LoVo (cell line): ENCODE measurements around the gene TNFAIP8L3.
A peak's percentile ranks its signal among the peaks of the same experiment; 100 is the strongest.
"Not testable (repeated sequence)": the region's sequence is repeated elsewhere in the genome, so short reads cannot be mapped to it uniquely, and the experiment has no call there.

Source experiments
- DNase-seq: peaks from one replicate; pipeline ENCODE4 v3.0.0-alpha.2; 2016; ENCODE audit warnings: low spot score

The TNFAIP8L3 gene

DNA sequence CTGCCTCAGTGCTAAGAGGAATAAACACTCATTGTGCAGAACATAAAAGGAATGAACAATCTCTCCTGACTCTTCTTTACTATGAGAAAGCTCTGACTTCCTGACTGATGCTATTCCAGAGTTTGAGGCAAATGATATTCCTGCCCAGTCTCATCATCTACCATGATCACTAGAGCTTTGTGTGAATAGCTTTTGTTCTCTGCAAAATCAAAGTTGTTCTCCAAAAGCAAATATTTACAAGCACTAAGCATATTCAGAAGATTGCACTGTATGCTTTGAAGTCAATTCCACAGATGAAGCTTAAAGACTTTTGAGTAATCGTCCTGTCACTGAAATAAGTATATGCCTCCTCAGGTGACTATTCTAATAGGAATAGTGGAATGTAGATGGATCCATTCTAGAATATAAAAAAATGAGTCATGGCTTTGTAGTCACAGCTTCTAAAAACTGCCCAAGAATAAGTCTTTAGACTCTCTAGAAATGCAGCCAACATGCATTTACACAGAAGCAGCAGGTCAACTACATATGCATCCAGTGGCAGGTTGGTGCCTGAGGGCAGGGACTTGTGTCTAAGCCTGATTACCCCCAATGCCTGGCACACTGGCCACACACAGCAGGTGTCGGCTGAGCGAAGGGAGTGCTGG lies 34.6 kb downstream of the TNFAIP8L3 start:
- DNase-seq, result no peak

DNA sequence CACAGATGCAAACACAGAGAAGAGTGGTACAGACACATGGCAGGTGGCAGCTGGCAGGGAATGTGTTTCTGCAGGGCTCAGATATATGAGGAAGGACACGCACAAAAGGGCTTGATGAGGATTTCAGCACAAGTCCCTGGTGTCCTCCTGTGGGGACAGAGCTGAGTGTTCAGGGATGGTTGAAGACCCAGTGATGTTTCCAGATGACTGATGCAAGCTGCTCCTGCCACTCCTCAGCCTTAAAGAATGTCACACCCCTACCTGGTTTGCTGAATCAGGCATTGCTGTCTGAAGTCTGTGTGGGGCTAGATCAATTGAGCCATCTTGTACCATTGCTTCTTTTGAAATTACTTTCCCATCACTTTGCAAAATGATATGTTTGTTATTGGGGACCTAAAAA lies 40.2 kb downstream of the TNFAIP8L3 start:
- no peak for DNase-seq

DNA sequence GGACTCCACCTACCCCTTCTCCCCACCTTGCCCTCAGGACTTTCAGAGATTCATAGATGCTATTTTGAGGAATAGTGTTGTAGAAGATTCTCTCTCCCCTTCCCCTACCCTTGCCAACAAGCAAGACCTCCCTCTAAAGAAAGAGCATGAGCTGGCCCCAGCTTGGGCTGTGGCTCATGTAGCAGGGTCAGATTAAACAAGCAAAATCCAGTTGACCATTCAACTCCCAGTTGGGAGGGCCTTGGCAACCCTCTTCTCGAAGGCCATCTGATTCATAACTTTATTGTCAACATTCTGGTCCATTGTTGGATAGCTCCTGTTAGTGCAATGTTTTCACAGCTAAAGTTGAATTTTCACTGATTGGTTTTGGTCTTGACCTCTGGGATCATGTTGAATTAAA lies 41.1 kb downstream of the TNFAIP8L3 start:
- no peak for DNase-seq

DNA sequence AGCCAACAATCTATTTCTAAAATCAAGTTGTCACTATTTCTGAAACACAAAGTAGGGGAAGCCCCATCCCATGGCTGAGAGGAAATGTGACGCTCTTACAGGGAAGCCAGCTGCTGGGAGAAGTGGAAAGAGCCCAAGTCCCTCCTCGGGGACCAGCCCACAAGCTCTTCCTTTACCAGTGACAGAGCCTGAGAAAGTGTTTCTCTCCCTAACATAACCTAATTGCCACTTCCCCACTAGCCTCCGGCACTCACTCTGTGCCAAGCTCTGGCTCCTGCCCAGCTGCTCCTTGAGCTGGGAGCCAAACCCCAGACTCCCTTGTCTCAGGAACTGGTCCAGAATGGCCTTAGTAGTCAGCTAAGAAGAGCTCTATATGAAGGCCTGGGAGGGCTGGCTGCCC lies 42.9 kb downstream of the TNFAIP8L3 start:
- no peak for DNase-seq

DNA sequence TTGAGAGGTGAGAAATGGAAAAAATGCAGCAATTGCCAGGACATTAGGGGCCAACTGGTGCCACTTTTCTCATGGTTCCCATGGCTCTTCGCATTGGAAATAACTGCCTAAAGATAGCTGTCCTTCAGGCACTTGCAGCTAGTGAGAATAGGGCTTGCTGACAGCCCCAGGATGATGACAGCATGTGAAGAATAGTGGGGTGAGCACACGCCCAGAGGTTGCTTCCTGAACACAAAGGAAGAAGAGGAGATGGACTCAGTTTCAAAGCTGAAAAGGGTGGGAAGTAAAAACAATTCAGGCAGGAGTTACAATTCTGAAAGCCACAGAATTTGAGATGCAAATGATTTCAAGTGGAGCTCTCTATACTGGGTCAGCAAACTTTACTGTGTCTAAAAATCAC lies 45.6 kb downstream of the TNFAIP8L3 start:
- DNase-seq, result no peak

DNA sequence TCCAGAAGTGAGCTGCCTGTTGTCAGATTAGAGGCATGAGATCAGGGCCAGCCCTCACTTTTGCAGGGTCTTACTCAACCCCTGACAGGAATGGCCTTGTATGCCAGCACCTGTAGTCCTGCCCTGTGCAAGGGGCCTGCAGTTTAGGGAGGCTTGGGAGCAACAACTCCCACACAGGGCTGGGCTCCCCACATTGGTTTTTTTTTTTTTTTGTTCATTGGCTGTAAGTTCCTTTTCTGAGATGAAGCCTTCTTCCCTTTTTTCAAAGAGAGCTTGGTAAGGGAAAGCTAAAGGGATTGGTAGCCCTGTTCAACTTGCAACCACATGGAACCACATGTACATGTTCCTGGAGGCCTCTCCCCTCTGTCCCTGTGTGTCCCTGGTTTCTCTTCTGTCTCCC lies 46.4 kb downstream of the TNFAIP8L3 start:
- no peak for DNase-seq

DNA sequence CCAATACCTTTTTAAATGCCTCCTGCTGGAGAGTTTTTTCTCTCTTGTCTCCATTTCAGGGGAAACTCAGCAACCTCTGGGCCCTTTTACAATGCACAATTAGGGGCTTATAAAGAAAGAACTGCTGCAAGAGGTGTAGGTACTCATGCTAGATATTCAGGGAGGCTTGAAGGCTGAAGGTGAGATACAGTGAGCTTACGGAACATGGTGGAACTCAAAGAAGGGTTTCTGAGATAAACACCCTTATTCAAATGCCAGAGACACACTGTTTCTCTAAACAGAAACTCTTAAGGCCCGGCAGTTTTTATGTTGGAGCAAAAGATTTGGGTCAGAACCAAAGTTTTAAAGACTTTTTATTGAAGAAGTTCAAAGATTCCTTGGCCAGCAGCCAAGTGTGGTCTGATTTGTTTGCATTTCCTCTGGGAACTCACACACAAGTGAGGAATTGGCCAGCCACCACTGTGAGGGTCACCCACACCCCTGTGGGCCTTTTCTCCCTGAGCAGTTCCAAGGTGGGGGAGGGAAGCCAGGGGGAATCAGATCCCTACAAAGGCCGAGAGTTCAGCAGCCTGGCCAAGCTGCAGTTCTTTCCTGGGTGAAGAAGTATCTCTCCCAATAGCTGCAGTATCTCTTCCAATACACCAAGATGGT lies 47.8 kb downstream of the TNFAIP8L3 start:
- DNase-seq, result peak; percentile 15

DNA sequence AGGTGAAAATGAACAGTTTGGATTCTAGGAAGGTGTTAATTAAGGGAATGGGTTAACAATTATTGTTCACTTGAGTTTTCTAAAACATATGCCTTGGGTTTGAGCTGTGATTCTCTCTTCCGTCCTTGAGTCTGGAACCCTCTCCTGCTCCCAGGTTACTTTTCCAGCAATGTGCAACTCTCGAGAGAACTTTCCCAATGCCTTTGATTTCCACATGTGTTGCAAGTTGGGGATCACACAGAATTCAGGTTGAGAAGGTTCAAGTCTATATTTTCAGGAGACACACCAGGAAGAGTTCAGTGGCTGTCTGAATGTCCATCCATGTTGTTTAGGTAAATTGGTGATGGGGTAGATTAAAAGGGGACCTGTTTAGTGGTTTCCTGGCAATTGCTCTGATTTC lies 48.7 kb downstream of the TNFAIP8L3 start:
- DNase-seq, result no peak

DNA sequence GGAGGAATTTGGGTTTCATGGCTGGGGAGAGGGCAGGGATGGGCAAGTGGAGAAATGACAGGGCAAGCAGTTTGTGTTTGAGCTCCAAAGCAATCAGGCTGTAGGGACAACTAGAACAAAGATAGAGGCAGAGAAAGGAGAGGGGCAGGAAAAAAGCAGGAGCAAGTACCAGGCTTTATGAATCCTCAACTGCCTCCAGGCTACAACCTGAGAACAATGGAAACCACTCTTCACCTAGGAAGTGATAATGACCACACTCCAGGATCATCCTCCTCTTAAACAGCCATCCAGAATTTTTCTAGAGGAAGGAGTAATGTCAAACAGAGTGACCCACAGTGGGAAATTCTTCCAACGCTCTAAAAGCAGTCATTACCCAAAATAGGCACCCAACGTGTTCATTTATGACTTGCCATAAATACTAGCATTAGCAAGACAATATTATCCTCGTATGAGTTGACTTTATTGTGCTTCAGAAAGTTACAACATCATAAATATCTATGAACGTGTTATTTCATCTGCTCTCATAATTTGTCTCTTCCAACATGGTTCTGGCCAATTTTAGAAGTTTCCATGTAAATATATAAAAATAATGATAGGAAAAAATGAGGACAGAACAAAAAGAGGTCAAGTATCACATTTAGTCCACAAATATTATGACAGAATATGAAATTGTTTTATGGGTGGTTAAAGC lies 50.5 kb downstream of the TNFAIP8L3 start:
- no peak for DNase-seq

DNA sequence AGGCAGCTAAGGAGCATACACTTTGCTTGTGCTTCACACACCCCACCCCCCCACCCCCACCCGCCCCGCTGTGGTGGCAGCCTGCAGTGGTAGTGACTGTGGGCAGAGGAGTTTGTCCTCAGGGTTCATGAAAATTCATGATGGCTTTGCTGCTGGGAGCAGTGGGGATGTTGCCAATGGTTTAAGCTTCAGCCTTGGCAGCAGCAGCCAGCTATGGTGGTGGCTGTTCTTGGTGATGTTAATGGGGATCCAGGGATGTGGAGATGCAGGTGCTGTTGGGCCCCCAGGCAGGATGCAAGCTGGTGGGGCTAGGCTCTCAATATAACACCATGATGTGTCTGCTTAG lies 55.8 kb downstream of the TNFAIP8L3 start:
- no peak for DNase-seq

DNA sequence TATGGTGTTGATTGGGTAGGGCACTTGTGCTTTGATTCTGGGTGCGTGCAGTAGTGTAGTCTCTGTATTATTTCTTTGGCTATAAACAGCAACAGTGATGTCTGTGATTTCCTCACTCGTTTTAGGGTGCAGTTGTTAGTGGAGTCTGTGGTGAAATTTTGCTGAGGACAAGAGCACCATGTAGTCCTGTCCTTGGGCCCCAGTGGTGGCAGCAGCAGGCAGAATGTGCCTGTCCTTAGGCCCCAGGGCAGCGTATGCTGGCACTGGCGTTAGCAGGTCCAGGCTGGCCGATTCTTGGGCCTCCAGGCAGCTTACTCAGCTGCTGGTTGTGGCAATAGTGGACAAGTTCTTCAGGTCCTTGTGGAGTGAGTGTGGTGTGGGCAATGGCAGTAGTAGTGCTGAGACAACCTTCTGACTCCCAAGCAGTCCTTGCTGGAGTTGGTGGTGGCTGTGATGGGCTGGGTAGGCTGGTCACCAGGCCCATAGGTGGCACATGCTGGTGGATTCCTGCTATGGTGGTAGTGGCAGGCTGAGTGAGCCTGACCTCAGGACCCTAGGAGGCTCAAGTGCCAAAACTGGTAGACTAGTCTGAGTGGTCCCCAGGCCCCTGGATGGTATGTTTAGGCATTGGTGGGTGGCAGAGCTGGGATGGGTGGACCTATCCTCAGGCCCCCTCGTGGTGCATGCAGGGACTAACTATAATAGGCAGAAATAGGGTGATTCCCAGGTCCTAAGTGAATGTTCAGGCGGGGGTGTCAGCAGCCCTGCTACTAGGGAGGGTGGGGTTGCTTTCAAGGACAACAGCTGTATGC lies 56.3 kb downstream of the TNFAIP8L3 start:
- no peak for DNase-seq

DNA sequence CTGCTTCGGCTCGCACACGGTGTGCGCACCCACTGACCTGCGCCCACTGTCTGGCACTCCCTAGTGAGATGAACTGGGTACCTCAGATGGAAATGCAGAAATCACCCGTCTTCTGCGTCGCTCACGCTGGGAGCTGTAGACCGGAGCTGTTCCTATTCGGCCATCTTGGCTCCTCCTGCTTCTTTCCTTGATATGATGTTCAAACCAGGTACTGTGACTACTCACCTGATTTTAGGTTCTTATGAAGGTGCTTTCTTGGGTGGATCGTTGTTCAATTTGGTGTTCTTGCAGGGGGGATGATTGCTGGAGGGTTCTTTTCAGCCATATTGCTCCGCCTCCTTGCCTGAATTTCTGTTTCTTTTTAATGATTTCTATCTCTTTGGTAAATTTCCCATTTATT lies 57.2 kb downstream of the TNFAIP8L3 start:
- DNase-seq, result not testable (repeated sequence)

DNA sequence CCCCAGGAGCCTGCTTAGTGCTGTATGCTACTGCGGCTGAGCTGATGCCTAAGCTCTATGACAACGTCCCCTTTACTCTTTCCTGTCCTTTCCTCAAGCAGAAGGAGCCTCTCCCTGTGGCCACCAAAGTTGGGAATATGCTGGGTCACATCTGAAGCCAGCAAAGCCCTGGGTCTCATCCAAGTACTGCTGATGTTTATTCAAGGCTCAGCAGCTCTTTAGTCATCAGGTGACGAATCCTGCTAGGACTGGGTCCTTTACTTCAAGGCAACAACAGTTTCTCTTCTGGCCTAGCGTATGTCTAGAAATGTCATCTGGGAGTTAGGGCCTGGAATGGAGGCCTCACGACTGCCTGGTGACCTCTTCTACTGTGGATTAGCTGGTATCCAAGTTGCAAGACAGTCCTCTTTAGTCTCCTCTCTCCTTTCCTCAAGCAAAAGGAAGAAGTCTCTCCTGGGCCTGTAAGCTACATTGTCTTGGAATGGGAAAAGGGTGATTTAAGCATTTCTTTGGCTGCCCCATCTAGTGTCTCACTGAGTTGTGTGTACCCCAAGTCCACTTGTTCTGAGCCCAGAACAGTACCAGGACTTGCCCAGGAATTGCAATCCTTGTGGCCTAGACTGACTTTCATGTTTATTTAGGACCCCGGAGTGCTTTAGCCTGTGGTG lies 63.9 kb downstream of the TNFAIP8L3 start:
- DNase-seq, result no peak

DNA sequence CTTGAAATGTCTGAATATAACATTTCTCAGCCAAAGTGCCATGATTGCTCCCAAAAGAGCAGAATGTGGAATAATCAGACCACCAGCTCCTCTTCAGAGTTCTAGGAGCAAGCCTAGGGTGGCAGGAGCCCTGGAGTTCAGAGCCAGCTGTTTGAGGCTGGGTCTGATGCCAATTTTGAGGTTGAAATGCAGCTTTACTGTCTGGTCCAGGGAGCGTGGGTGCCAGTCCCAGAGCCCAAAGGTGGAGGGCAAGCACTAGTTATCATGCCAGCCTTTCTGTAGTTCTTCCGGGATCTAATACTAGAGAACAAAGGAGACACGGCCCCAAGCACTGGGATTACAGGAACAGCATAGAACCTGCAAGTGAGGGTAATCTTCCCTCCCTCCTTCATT lies 69.3 kb downstream of the TNFAIP8L3 start:
- DNase-seq, result no peak

DNA sequence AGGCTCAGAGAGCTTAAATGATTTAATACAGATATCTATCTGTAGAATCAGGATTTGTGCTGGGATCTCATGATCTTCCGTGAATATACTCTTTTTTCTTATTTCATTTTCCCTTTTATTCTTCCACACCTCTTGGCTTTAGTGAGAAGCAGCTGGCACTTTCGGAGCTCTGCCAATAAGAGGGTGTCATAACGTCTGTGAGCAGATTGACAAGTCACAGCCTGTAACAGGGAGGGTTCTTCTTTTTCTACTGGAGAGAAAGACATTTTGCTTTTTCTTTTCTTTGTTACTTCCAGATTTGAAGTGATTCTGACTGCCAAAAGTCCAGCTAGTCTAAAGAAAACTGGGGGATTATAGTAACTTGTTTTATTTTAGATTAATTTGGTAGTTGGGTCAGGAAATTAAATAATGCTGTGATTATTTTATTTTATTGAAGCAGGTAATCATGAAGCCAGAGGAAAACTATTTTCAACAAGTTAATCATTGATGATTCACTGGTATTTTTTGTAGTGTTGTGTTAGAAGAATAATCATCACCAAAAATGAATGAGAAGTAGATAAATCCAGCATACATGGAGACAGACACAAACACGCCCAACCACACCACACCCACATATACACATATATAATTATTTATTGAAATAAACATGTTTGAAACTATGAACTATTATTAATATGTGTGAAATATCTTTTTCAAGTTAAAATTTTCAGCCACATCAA lies 69.8 kb downstream of the TNFAIP8L3 start:
- DNase-seq, result no peak

DNA sequence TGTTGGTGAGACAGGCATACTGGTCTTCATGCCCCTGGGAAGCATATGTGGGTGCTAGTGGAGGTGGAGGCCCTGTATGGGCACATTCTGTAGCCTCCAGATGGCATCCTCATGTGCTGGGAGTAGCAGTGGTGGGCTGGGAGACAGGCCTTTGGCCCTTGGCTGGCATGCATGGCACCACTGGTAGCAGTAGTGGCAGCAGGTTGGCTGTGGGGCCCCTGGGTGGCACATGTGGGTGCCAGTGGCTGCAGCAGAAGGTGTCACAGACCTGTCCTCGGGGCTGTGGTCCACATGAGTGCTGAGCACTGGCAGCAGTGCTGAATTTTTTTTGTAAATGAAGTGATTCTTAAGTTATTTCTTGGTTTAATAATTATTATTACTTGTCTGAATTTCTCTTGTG lies 71.2 kb downstream of the TNFAIP8L3 start:
- no peak for DNase-seq

DNA sequence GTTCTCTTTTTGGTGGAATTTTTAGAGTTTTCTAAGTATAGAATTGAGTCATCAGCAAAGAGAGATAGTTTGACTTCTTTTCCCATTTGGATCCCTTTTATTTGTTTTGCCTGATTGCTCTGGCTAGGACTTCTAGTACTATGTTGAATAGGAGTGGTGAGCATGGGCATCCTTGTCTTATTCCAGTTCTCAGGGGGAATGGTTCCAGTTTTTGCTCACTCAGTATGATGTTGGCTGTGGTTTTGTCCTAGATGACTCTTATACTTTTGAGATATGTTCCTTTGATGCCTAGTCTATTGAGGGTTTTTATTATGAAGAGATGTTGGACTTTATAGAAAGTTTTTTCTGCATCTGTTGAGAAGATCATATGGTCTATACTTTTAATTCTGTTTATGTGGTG lies 72.5 kb downstream of the TNFAIP8L3 start:
- DNase-seq, result no peak

DNA sequence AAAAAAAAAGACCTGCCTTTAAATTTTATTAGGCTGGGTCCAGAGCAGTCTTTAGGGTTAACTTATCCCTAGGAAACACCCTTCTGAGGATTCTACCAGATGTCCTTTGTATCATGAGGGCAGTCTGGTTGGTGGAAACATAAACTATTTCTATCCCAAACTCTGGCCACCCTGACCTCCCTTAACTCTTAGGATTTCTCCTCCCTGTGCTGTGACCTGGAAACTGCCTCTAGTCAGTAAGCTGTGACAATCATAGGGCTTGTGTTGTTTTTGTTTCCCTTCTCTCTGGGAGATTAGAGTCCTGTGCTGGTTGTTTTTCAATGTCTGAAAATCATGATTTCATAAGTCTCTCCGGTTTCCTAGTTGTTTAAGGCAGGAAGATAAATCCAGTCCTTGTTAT lies 78.1 kb downstream of the TNFAIP8L3 start:
- no peak for DNase-seq

DNA sequence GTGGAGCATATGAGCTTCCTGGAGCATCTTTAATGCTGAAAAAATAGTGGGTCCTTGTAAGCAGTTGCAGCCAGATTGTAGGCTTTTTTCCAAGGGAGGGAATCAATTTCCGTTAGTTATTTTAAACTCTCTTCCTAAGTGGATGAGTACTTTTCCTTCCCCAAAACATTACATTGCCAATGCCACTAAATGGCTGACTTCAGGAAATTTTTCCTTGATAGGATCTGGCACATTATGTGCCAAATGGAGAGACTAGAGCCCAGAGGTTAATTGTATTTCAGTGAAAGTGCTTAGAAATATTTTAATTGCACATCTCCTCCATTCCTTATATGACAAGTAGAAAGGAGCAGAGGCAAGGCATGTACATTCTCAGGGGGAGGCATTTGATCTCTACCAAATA lies 83.5 kb downstream of the TNFAIP8L3 start:
- DNase-seq, result no peak

DNA sequence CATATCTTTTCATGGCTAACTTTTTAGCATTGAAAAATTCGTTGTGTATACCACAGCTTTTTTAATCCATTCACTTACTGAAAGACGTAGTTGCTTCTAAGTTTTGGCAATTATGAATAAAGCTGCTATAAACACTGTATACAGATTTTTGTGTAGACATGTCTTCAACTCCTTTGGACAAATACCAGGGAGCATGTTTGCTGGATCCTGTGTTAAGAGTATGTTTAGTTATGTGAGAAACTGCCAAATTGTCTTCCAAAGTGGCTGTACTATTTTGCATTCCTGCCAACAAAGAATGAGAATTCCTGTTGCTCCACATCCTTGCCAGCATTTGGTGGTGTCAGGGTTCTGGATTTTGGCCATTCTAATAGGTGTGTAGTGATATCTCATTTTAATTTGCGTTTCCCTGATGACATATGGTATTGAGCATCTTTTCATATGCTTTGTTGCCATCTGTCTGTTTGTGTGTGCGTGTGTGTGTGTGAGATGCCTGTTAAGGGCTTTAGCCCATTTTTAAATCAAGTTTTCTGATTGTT lies 87.5 kb downstream of the TNFAIP8L3 start:
- DNase-seq, result no peak
